Measurements from ENCODE around the gene SPCS2.

DNA sequence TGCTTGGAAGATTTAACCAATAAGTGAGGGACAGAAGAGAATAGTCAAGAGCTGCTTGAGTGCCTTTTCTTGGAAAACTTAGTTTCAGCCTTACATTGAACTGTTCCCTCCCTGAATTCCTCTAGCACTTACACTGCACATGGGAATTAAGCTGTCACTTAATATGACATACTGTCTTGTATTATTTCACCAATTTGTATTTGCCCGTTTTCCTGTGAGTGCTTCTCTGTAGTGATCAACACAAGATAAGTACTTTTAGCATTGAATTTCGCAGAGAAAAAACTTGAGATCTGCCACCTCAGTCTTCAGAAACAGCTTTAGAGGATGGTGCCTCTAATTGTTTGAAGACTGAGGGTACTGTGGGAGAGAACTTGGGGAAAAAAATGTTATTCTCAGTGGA, 3.7 kb downstream of the SPCS2 start:
- TF ChIP-seq, protein P1, sequence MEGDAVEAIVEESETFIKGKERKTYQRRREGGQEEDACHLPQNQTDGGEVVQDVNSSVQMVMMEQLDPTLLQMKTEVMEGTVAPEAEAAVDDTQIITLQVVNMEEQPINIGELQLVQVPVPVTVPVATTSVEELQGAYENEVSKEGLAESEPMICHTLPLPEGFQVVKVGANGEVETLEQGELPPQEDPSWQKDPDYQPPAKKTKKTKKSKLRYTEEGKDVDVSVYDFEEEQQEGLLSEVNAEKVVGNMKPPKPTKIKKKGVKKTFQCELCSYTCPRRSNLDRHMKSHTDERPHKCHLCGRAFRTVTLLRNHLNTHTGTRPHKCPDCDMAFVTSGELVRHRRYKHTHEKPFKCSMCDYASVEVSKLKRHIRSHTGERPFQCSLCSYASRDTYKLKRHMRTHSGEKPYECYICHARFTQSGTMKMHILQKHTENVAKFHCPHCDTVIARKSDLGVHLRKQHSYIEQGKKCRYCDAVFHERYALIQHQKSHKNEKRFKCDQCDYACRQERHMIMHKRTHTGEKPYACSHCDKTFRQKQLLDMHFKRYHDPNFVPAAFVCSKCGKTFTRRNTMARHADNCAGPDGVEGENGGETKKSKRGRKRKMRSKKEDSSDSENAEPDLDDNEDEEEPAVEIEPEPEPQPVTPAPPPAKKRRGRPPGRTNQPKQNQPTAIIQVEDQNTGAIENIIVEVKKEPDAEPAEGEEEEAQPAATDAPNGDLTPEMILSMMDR (IDR thresholded peaks at IDR 0.05 in 8 of 11, conservative IDR thresholded peaks at IDR 0.05 in 3 of 11) = no peak
- TF ChIP-seq POLR2A (IDR thresholded peaks at IDR 0.05) (no peak), POLR2AphosphoS5 (IDR thresholded peaks at IDR 0.05) (no peak)
